Heart left ventricle (tissue), 16 donors: ENCODE results near the gene PALM. TPM values are rescaled to one million over a fixed set of nuclear protein-coding genes. Genes with fewer than 3 reads are reported as not detected.

Experiments
- ATAC-seq, 4 donors: fragments of 200-7000 bp; cut with Tn5 transposase; one replicate each; pipeline ENCODE4 v1.9.1; 2020 to 2022; ENCODE audit warnings: moderate library complexity in 4 of 4, mild to moderate bottlenecking in 3 of 4, moderate number of reproducible peaks in 1 of 4
- DNase-seq, 5 donors: peaks; one replicate each; pipeline ENCODE4 v3.0.0-alpha.2; 2020
- H3K27ac ChIP-seq, 12 donors: fragments of 200-600 bp; sonication (generic) in 4 of 12; one replicate each; pipeline versions ENCODE4 v1.5.0 to v1.8.0; 2016 to 2022; ENCODE audit warnings: mild to moderate bottlenecking in 2 of 12
- H3K27me3 ChIP-seq, 9 donors: fragments of 200-600 bp; sonication (generic) in 2 of 9; one replicate each; pipeline versions ENCODE4 v1.5.1 to v1.8.0; 2016 to 2022; ENCODE audit warnings: mild to moderate bottlenecking in 3 of 9
- H3K36me3 ChIP-seq, 9 donors: fragments of 200-600 bp; sonication (generic) in 2 of 9; one replicate each; pipeline versions ENCODE4 v1.5.0 to v1.8.0; 2018 to 2022; ENCODE audit warnings: mild to moderate bottlenecking in 2 of 9
- H3K4me1 ChIP-seq, 12 donors: fragments of 200-600 bp; sonication (generic) in 4 of 12; one replicate each; pipeline versions ENCODE4 v1.5.0 to v1.8.0; 2016 to 2022; ENCODE audit warnings: mild to moderate bottlenecking in 3 of 12
- H3K4me3 ChIP-seq, 12 donors: fragments of 200-600 bp; sonication (generic) in 4 of 12; one replicate each; pipeline versions ENCODE4 v1.5.0 to v1.8.0; 2017 to 2022; ENCODE audit warnings: mild to moderate bottlenecking in 9 of 12, moderate library complexity in 4 of 12
- H3K9me3 ChIP-seq, 12 donors: fragments of 200-600 bp; sonication (generic) in 4 of 12; one replicate each; pipeline versions ENCODE4 v1.5.0 to v1.8.0; 2016 to 2022; ENCODE audit warnings: mild to moderate bottlenecking in 1 of 12
- CTCF ChIP-seq, 12 donors: fragments of 200-600 bp; sonication (generic) in 4 of 12; IDR thresholded peaks; one replicate each; pipeline versions ENCODE4 v1.5.0 to v1.8.0; 2018 to 2022; ENCODE audit warnings: antibody characterized with exemption in 12 of 12, mild to moderate bottlenecking in 5 of 12
- POLR2A ChIP-seq, 2 donors: fragments of 450-650 bp; IDR thresholded peaks; one replicate each; pipeline ENCODE4 v1.6.1; 2017; ENCODE audit warnings: antibody characterized with exemption in 2 of 2, mild to moderate bottlenecking in 2 of 2, moderate library complexity in 2 of 2
- WGBS, 4 donors: extraction: QIAGEN DNeasy Blood & Tissue Kit in 2 of 4; methylation state at CpG; one replicate each; pipeline versions ENCODE4 v1.1.5 to v1.1.7; 2013 to 2018; 5-methylcytosine and 5-hydroxymethylcytosine counted together
- intact Hi-C, 10 donors: fragments of 100-400 bp; cut with DNase I; formaldehyde crosslinking; loops; one replicate each; pipeline versions ENCODE4 v1.11.1 to v1.14.2; 2022
- polyA plus RNA-seq, 2 donors: library from polyadenylated mRNA; stranded (reverse); fragments of 200-250 nt; gene quantifications; one replicate each; pipeline ENCODE4 v1.2.3, GENCODE V29; 2013
- total RNA-seq, 9 donors: library from RNA; depleted of rRNA in 2 of 9; stranded (reverse); fragments of >200 nt in 2 of 9; fragmentation: NEBNext Ultra II Directional in 3 of 9; extraction: Animal tissue kit (Norgen Biotek cat#: 25700) in 3 of 9; gene quantifications; one replicate each; pipeline versions ENCODE4 v1.1.0 to v1.2.4, GENCODE V29; 2016 to 2023
- donor health status: ischemic (EF 13 %, LVEDD 7.1; RV severe dilation, severe dysfunction).
- donor health status: healthy with polysubstance abuse.
- donor health status: DM: no; HTN: yes; CAD: no.
- donor health status: DM: no; HTN: no; CAD: no.
- donor health status: ischemic (EF 25% LVEDD 6.9; RV normal size, moderate dysfunction).
- donor health status: ischemic (EF 25% LVEDD 5.7; RV mildly dilated, moderate dysfunction).
- donor health status: healthy.
- donor health status: DM: yes; HTN: yes; CAD: no.
- donor health status: ischemic (EF 35%, LVEDD 5.7; RV mildly dilated, moderate dysfunction).
- donor health status: nonischemic (EF 11% LVEDD 7.7; RV severe dilation, severe dysfunction).
- donor health status: DM: yes; HTN: yes; CAD: no.
- donor health status: PGD.
- donor health status: ischemic (EF 29% LVEDD 5.4; RV normal size, mild dysfunction).
- donor health status: nonischemic (EF 23%, LVEDD 6.1; RV moderate dilation, normal function).

Gene PALM
- total and polyA plus RNA-seq, 11 donors, result 13.5 to 42.3 (median 23.3) TPM

- H3K9me3 ChIP-seq, result no peaks in the 10 kb centered on the region
- peaks cover 0 to 30% (median 17%) of the 10 kb centered on the region in 12 donors for H3K4me1 ChIP-seq
- ATAC-seq (no peak), DNase-seq (no peak)
- H3K36me3 ChIP-seq, result peaks cover 0 to 32% (median 9%) of the 10 kb centered on the region in 9 donors
- WGBS, 4 donors, result 58 to 75% (median 66%) methylated on average over 12 to 14 of the region's 14 CpGs
- intact Hi-C loops, result loop anchor here in 3 of 10 donors (10.0 kb wide), 3 partner anchors 145 to 185 kb away; partner anchors contain the start of genes GZMM (in 2 of the 3) and HCN2 (in 1 of the 3)
- TF ChIP-seq CTCF (IDR thresholded peaks at IDR 0.05) (no peak), POLR2A (IDR thresholded peaks at IDR 0.05) (no peak)
- H3K27ac ChIP-seq, result no peak overlapping the region
- H3K4me3 ChIP-seq, result no peak overlapping the region
- no peaks in the 10 kb centered on the region for H3K27me3 ChIP-seq
These were observed 21.4 kb downstream of the PALM start for GRCh38 chr19:729965-730668.

GRCh38 chr19:731000-731399 lies 22.3 kb downstream of the PALM start:
- intact Hi-C loops, result loop anchor here in 3 of 10 donors (10.0 kb wide), 3 partner anchors 146 to 186 kb away; partner anchors contain the start of genes GZMM (in 2 of the 3) and HCN2 (in 1 of the 3)
- peaks cover 0 to 33% (median 9%) of the 10 kb centered on the region in 9 donors for H3K36me3 ChIP-seq
- 90 to 97% (median 94%) methylated on average over 16 of the region's 16 CpGs for WGBS, 4 donors

GRCh38 chr19:732148-733069 lies 23.7 kb downstream of the PALM start:
- TF ChIP-seq POLR2A (IDR thresholded peaks at IDR 0.05) (no peak), CTCF (IDR thresholded peaks at IDR 0.05) (no peak)
- H3K27me3 ChIP-seq, result no peaks in the 10 kb centered on the region
- H3K27ac ChIP-seq, result no peak overlapping the region
- H3K9me3 ChIP-seq, result no peaks in the 10 kb centered on the region
- intact Hi-C loops, result loop anchor here in 4 of 10 donors (1.0 to 10.0 kb wide), 6 partner anchors 67 to 188 kb away; partner anchors contain the start of genes GZMM (in 2 of the 4), HCN2 (in 1 of the 4) and RNF126 (in 1 of the 4)
- no peak for DNase-seq
- no peak overlapping the region for H3K4me3 ChIP-seq
- H3K4me1 ChIP-seq, result peaks cover 0 to 26% (median 15%) of the 10 kb centered on the region in 12 donors
- no peak for ATAC-seq
- 75 to 79% (median 79%) methylated on average over 23 to 24 of the region's 24 CpGs for WGBS, 4 donors
- H3K36me3 ChIP-seq, result peaks cover 0 to 39% (median 9%) of the 10 kb centered on the region in 9 donors

More at GRCh38 chr19:731000-731399, 22.3 kb downstream of the PALM start:
- DNase-seq, result no peak
- Histone ChIP-seq H3K27ac (no peak overlapping the region), H3K4me1 (peaks cover 0 to 30% (median 17%) of the 10 kb centered on the region in 12 donors), H3K9me3 (no peaks in the 10 kb centered on the region), H3K4me3 (no peak overlapping the region), H3K27me3 (no peaks in the 10 kb centered on the region)
- no peak for ATAC-seq
- TF ChIP-seq POLR2A (IDR thresholded peaks at IDR 0.05) (no peak), CTCF (IDR thresholded peaks at IDR 0.05) (no peak)
